Mesodermal cell (in vitro differentiated cells): ENCODE measurements around the gene SOX5.

Experiments
- H3K27ac ChIP-seq: 2 replicates; pipeline ENCODE4 v1.7.0; 2013; ENCODE audit warnings: mild to moderate bottlenecking, low read depth, low read length, moderate library complexity; ENCODE audit not compliant: severe bottlenecking
- H3K36me3 ChIP-seq: 2 replicates; pipeline ENCODE4 v1.7.1; 2013; ENCODE audit warnings: mild to moderate bottlenecking, low read length, moderate library complexity; ENCODE audit not compliant: control insufficient read depth, insufficient read depth
- H3K4me1 ChIP-seq: one replicate; pipeline ENCODE4 v1.7.1; 2013; ENCODE audit warnings: mild to moderate bottlenecking, low read length; ENCODE audit not compliant: insufficient read depth, control insufficient read depth, poor library complexity, severe bottlenecking
- H3K4me3 ChIP-seq: 2 replicates; pipeline ENCODE4 v1.7.0; 2013; ENCODE audit warnings: low read length, control low read depth, mild to moderate bottlenecking; ENCODE audit not compliant: insufficient read depth, poor library complexity, severe bottlenecking; ENCODE audit errors: extremely low read depth
- H3K9me3 ChIP-seq: 2 replicates; pipeline ENCODE4 v1.7.1; 2013; ENCODE audit warnings: mild to moderate bottlenecking, low read length, moderate library complexity; ENCODE audit not compliant: control insufficient read depth
- WGBS, 2 experiments: methylation state at CpG; one replicate each; pipeline ENCODE4 v1.1.5; 2013; ENCODE audit warnings: missing lambda C conversion rate in 2 of 2; ENCODE audit not compliant: insufficient coverage in 2 of 2; 5-methylcytosine and 5-hydroxymethylcytosine counted together

SOX5 gene

DNA sequence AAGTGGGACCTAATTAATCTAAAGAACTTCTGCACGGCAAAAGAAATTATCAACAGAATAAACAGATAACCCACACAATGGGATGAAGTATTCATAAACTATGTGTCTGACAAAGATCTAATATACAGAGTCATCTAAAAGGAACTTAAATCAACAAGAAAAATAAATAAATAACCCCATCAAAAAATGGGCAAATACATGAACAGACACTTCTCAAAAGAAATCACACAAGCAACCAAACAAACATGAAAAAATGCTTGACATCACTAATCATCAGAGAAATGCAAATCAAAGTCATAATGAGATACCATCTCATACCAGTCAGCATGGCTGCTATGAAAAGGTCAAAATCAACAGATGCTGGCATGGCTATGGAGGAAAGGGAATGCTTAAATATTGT lies 466.9 kb downstream of the SOX5 start:
- Histone ChIP-seq H3K4me3 (no peak overlapping the region), H3K36me3 (no peaks in the 10 kb centered on the region), H3K27ac (no peak overlapping the region), H3K9me3 (no peaks in the 10 kb centered on the region), H3K4me1 (no peaks in the 10 kb centered on the region)
- no CpG with 5 or more reads among the region's 1 CpG for WGBS, 2 experiments
